ENCODE measurements around the gene ABCB4.

The ABCB4 gene

DNA sequence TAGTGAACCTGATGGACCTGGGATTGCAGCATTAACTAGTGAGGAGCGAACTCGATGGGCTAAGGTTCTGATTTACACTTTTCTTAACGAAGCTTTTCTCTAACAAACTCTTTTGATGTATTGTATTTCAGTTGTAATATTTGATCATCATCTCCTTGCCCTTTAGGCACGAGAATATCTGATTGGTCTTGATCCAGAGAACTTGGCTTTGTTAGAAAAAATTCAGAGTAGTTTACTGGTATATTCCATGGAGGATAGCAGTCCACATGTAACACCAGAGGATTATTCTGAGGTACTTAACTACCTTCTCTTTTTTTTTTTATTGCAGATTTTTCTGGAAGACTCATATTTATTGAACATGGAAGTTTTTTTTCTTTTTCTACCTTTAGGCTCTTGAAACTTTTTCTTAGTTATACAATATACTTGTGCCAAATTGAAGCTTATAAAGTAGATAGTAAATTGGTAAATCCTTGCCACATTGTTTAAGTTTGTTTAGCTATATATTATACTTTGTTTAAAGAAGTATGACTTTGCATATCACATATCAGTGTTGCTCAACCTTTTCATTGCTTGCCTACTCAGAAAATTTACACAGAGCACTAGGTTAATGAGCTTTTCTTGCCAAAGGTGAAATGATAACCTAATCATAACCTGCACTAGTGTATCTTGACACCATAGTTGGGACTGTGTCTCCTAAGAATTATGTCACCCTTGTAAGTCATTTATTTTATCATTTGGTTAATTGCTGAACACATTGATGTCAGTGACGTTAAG lies 99.6 kb downstream of the ABCB4 start:
- DNase-seq (ENCODE audit: low read depth), result no peak
- no peak overlapping the region for H3K4me3 ChIP-seq (ENCODE audit: low read depth, low read length)
- TF ChIP-seq, protein P1, sequence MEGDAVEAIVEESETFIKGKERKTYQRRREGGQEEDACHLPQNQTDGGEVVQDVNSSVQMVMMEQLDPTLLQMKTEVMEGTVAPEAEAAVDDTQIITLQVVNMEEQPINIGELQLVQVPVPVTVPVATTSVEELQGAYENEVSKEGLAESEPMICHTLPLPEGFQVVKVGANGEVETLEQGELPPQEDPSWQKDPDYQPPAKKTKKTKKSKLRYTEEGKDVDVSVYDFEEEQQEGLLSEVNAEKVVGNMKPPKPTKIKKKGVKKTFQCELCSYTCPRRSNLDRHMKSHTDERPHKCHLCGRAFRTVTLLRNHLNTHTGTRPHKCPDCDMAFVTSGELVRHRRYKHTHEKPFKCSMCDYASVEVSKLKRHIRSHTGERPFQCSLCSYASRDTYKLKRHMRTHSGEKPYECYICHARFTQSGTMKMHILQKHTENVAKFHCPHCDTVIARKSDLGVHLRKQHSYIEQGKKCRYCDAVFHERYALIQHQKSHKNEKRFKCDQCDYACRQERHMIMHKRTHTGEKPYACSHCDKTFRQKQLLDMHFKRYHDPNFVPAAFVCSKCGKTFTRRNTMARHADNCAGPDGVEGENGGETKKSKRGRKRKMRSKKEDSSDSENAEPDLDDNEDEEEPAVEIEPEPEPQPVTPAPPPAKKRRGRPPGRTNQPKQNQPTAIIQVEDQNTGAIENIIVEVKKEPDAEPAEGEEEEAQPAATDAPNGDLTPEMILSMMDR (conservative IDR thresholded peaks at IDR 0.05; ENCODE audit: low read depth, low read length), result no peak

DNA sequence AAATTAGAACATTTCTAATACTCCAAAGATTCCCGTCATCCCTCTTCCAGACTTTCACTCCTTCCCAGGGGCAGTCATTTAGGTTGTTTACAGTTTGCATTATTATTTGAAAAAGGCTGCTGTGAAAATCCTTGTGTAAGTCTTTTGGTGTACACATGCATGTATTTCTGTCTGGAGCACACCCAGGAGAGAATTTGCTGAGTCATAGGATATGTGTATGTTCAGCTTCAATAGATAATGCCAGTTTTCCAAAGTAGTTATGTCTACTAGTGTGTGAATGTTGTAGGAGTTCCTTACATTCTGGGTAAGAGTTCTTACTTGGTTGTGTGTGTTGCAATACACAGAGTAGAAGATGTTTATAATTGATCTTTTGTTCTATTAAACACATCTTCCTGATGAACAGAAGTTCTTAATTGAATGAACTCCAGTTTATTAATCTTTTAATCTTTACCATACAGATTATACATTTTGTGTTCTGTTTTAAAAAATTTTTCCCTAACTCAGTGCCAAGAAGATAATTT lies 104.8 kb downstream of the ABCB4 start:
- TF ChIP-seq, protein P1 (conservative IDR thresholded peaks at IDR 0.05; ENCODE audit: low read depth, low read length), result no peak
- peak; percentile 72 for DNase-seq (ENCODE audit: low read depth)
- H3K4me3 ChIP-seq (ENCODE audit: low read depth, low read length), result no peak overlapping the region

DNA sequence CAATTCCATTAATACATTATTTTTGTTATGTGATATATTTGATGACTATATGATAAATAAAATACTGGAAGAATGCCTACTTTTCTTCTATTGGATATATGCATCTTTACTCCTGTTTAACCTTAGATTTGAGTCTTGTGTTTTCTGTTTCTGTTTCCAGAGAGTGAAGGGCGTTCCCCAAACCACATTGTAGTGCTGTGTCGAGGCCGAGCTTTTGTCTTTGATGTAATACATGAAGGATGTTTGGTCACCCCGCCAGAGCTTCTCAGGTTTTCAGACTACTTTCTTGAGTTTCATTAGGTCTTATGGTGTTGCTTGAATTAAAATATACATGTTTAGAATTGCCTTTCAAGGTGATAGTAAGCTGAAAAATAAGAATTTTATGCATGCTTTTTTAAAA lies 106.3 kb downstream of the ABCB4 start:
- TF ChIP-seq, protein P1 (conservative IDR thresholded peaks at IDR 0.05; ENCODE audit: low read depth, low read length), result no peak
- DNase-seq (ENCODE audit: low read depth), result no peak
- H3K4me3 ChIP-seq (ENCODE audit: low read depth, low read length), result no peak overlapping the region

DNA sequence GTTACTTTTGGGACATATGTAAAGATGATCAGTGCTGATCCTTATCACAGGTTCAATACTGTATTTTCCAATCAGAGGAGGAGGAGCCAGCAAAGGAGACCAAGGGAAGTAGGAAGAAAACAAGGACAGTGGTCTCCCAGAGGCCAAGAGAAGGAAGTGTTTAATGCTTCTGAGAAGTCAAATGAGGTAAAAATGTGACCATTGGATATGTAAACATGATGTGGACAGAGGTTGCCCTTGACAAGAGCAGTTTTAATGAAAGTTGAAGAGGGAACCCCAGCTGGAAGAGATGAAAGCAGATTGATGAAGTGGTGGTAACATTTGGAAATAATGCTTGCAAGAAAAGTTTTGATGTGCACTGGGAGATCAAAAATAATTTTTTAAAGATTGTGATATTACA lies 111.2 kb downstream of the ABCB4 start:
- DNase-seq (ENCODE audit: low read depth), result no peak
- no peak overlapping the region for H3K4me3 ChIP-seq (ENCODE audit: low read depth, low read length)
- TF ChIP-seq, protein P1 (conservative IDR thresholded peaks at IDR 0.05; ENCODE audit: low read depth, low read length), result no peak

DNA sequence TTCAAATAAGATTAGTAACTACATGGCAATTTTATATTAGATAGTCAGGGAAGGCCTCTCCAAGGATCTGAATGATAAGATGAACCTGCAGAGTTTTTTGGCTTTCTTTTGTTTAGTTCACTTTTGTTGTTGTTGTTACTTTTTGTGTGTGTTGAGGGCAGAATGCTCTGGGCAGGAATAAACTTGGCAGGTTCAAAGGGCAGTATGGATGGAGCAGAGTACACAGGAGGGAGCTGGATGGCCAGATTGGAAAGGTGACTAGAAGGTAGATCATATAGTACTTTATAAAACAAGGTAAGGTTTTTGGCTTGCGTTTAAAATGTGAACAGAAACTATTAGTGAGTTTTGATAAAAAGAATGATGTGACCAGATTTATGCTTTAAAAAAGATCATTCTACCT lies 112.1 kb downstream of the ABCB4 start:
- no peak for DNase-seq (ENCODE audit: low read depth)
- no peak overlapping the region for H3K4me3 ChIP-seq (ENCODE audit: low read depth, low read length)

DNA sequence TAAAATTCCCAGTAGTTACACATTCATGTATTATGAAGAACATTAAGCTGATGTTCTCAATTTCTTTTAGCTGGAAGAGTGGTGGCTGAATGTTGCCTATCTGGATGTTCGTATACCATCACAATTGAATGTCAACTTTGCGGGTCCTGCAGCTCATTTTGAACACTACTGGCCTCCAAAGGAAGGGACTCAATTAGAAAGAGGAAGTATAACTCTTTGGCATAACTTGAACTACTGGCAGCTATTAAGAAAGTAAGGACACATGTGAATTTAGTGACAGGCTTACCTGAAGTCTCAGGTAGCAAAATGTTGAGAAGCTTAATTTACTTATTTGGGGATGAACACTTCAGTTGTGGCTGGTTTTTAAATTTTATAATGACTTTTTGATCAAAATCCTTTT lies 114.2 kb downstream of the ABCB4 start:
- DNase-seq (ENCODE audit: low read depth), result no peak
- TF ChIP-seq, protein P1 (conservative IDR thresholded peaks at IDR 0.05; ENCODE audit: low read depth, low read length), result no peak
- H3K4me3 ChIP-seq (ENCODE audit: low read depth, low read length), result no peak overlapping the region

More for the DNA sequence above, 112.1 kb downstream of the ABCB4 start:
- TF ChIP-seq, protein P1 (conservative IDR thresholded peaks at IDR 0.05; ENCODE audit: low read depth, low read length), result no peak

DNA sequence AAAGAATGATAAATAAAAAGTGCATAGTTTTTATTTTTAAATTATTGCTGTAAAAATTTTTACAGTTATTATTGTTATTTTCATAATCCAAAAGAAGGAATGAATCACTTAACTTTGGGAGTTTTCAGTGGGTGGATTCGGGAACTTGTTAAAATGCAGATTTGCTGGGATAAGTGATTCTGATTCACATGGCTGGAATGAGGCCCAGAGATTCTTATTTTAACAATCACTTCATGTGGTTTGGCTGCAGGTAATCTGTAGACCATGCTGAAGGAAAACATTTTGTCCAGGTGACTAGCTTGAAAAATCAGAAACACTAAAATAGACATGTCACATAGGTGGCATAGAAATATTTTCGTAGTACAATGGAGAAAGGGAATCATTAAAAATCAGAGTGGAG lies 116.1 kb downstream of the ABCB4 start:
- no peak overlapping the region for H3K4me3 ChIP-seq (ENCODE audit: low read depth, low read length)
- TF ChIP-seq, protein P1 (conservative IDR thresholded peaks at IDR 0.05; ENCODE audit: low read depth, low read length), result no peak
- no peak for DNase-seq (ENCODE audit: low read depth)
